Measurements from ENCODE around the gene CAMTA1. TPM values are rescaled to one million over a fixed set of nuclear protein-coding genes. Genes with fewer than 3 reads are reported as not detected.
"Not testable (repeated sequence)": the region's sequence is repeated elsewhere in the genome, so short reads cannot be mapped to it uniquely, and the experiment has no call there.

CAMTA1 gene
- polyA plus RNA-seq, 3 donors: 82.3 to 84.7 (median 83.6) TPM

DNA sequence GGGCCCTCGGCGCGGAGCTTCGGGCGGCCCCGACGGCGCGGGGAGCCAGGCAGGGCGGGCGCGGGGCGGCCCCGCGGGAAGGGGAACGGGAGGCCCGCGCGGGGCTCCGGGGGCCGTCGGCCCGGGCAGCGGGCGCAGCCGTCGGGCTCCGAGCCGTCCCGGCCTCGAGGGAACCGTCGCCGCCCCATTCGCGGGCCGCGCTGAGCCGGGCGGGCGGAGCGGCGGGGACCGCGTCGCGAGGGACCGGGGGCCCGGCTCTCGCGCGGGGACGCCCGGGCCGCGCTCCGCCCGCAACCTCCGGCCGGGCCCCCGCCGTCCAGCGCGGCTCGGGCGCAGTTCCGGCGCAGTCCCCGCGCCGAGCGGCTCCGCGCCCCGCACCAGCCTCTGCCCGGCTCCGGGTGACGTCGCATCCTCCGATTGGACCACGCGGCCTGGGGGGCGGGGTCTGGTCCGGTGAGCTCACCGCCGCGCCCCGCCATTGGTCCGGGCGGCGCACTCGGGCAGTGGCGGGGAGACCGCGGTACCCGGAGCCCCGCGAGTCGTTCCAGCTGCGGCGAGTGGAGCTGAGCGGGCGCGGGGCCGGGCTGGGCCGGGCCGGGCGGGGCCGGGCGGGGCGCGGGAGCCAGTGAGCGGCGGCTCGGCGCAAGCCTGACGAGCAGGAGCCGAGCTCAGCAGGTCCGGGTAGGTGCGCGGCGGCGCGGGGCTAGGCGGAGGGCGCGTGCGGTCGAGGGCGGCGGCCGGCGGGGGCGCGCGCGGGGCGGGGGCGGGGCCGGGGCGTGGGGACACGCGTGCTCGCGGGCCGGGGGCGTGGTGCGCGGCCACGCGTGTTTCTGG is 919.2 kb downstream of the CAMTA1 start:
- DNase-seq (ENCODE audit: low read depth in 3 of 3, low spot score in 2 of 3): peak; percentile 64 to 87 (median 80)

DNA sequence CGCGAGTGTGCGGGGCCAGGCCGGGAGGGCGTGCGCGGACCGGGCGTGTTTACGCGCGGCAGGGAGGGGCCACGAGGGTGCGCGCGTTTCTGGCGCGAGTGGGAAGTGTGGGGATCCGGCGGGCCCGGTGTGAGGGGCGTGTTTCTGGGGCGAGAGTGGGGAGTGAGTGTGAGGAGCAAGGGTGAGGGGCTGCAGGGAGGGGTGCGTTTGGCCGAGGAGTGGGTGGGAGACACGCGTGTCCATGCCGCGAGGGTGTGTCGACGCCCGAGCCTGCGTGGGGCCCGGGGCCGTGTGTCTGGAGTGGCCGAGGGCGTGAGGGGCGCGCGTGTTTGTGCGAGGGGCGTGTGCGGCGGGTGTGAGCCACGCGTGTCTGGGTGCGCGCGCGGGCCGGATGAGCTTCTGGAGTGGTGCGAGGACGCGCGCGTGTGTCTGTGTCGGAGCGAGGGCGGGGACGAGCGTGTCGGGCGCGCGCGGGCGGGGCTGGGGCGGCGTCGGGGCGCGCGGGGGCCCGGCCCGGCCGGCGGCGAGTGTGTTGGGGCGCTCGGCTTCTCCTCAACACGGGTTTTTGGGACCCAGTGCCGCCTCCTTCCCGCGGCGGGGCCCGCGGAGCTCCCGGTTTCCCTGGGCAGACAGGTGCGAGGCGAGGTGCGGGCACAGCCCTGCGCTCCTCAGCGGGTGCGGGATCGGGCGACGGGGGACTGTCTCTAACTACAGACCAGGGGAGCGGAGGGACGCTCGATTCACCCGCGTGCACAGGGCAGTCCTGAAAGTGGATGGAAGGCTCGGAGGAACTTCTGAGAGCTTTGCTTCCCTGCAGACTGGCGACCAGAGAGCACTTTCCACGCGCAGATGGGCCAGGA is 920.0 kb downstream of the CAMTA1 start:
- DNase-seq (ENCODE audit: low read depth in 3 of 3, low spot score in 2 of 3): no peak

DNA sequence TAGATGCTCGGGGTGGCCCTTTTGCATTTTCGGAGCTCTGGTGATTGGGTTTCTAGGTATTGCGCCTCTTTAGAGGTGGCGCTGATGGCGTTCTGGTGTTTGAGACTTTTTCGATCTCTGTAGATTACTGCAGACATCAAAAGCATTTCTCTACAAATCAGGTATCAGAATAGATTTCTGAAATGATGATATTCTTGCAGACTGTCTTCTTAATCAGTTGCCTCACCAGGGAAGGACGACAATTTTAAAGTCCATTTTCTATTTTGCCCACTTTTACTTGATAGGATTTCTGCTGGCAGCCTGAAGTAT is 920.6 kb downstream of the CAMTA1 start:
- no peak for DNase-seq (ENCODE audit: low read depth in 3 of 3, low spot score in 2 of 3)

DNA sequence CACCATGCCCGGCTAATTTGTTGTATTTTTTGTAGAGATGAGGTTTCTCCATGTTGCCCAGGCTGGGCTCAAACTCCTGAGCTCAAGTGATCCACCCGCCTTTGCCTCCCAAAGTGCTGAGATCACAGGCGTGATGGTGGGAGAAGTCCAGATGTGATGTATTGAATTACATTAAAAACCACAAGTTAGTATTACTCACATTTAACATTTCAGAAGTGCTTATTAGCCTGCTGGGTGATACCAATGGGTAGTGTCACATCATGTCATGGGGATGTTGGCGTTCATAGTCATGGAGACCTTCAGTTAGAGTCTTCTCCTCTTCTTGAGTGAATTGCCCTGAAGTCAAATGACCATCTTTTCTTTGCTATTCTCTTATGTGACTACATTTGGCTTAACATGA is 922.3 kb downstream of the CAMTA1 start:
- DNase-seq (ENCODE audit: low read depth in 3 of 3, low spot score in 2 of 3): no peak

DNA sequence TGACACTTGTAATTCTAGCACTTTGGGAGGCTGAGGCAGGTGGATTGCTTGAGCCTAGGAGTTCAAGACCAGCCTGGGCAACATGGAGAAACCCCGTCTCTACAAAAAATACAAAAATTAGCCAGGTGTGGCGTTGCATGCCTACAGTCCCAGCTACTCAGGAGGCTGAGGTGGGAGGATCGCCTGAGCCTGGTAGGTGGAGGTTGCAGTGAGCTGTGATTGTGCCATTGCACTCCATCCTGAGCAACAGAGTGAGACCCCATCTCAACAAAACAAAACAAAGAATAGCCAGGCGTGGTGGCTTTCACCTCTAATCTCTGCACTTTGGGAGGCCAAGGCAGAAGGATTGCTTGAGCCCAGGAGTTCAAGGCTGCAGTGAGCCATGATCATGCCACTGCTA is 922.8 kb downstream of the CAMTA1 start:
- not testable (repeated sequence) for DNase-seq (ENCODE audit: low read depth in 3 of 3, low spot score in 2 of 3)

DNA sequence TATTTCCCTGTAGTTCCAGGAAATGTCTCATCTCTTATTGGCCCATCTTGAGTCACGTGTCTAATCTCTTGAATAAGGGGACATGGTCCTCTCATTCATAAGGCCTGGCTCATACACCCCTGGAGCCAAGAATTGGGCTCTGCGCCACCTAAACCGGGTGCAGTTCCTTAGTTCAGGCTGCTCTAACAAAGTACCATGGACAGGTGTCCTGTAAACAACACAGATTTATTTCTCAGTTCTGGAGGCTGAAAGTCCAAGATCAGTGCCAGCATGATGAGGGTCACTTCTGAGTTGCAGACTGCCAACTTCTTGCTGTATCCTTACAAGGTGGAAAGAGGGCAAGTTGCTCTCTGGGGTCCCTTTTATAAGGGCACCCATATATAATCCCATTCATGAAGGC is 925.6 kb downstream of the CAMTA1 start:
- no peak for DNase-seq (ENCODE audit: low read depth in 3 of 3, low spot score in 2 of 3)

DNA sequence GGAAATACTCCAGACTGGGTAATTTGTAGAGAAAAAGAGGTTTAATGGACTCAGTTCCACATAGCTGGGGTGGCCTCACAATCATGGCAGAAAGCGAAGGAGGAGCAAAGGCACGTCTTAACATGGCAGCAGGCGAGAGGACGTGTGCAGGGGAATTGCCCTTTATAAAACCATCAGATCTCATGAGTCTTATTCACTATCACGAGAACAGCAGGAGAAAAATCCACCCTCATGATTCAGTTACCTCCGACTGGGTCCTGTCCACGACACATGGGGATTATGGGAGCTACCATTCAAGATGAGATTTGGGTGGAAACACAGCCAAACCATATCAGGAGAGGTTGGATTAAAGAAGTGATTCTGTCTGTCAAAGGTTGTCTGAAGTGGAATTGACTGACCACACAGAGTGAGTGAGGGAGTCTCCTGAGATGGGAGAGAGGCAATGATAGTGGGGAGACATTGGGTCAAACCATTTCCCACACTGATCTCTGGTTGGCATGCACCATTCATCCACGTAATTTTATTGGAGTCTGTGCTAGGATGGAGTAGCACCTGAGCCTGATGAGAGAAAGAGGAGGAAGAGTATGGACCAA is 927.6 kb downstream of the CAMTA1 start:
- DNase-seq (ENCODE audit: low read depth in 3 of 3, low spot score in 2 of 3): no peak

DNA sequence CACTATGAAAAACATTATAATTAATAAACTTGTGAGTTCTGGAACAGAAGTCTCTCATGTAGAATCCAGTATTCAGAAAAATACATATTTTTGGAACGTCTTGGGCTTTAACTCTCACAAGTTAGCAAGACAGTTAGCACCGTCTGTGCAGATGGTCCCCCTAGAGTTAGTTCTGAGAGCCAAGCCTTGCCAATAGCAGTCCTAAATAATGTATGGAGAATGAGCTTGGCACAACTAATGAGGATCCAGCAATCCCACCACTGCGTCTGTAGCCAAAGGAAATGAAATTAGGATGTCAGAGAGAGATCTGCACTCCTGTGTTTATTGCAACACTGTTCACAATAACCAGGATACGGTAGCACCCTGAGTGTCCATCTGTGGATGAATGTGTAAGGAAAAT is 931.3 kb downstream of the CAMTA1 start:
- no peak for DNase-seq (ENCODE audit: low read depth in 3 of 3, low spot score in 2 of 3)

DNA sequence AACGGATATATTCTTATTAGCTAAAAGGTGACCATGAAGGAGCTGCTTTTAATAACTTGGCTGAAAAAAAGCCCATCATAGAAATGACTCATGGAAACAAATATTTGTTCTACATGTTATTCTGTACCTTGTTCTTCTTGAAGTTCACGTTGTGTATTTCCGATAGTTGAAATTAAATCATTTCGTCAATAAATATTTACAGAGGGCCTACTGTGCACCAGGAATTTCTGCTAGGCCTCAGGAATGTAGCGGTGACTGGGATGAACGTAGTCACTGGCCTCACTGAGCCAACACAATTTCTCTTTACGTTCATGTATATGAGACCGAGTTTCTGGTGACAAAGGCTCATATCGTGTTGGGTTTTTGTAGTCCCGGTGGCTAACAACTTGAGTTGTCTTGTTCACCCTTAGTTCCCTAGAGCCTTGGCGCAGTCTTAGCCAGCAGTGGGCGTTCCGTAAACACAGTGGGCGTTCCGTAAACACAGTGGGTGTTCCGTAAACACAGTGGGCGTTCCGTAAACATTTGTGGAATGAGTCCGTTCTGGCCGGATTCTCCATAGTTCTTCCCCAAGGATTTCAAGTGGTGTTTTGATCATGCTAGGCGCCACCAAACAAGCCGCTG is 932.6 kb downstream of the CAMTA1 start:
- DNase-seq (ENCODE audit: low read depth in 3 of 3, low spot score in 2 of 3): no peak

DNA sequence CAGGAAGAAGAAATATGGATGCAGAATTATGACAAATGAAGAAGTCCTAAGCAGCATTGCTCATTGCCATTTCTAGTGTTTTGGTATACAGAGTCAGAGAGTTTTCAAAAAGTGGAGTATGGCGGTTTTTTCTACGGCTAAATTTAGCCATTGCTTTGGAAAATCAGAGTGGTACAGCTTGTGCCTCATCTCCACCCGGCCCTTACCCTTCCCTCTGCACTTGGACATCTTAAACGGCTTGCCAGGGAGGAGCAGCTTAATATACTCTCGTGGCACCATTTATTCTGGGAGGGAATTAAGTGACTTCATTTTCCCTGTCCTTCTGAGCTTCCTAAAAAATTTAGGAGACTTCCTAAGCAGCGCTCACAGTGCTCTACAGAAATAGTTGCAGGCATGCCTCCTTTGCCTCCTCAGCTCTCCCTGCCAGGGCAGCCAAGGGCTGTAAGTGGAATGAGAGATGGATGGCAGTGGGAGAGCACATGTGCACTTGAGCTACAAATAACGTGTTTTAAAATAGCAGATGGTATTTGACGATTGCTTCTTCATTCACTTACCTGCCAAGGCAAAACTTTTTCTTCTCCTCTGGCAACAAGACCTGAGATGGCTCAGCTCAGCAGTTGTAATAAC is 934.3 kb downstream of the CAMTA1 start:
- DNase-seq (ENCODE audit: low read depth in 3 of 3, low spot score in 2 of 3): no peak

DNA sequence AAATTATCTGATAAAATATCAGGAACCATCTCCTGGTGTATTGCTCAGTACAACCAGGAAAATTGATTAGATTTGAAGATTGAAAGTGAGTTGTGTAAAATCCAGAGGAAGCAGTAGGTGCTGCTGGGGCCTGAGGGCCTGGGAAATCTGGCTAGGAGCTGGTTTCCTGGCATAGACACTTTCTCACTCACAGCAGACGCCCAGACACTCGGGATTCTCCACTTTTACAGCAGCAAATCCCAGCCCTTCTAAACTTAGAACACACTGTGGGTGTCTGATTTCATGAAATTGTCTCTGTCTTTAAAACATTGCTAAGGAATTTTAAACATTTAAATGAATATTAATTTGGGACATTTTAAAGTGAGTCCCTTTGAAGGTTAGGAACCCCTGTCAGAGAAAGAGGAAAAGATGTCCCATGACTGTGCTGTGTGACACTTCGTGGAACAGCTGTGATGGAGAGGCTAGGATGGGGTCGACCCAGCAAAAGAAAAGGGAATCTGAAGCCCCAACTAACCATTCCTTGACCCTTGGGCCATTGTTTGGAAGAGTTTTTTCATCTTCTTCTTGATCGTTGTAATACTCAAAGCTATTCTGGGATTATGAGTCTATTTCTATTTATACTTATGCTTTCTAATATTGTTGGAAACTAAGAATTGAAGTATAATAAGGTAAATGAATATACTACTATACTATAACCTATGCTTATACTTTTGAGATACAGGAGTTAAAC is 936.9 kb downstream of the CAMTA1 start:
- no peak for DNase-seq (ENCODE audit: low read depth in 3 of 3, low spot score in 2 of 3)

DNA sequence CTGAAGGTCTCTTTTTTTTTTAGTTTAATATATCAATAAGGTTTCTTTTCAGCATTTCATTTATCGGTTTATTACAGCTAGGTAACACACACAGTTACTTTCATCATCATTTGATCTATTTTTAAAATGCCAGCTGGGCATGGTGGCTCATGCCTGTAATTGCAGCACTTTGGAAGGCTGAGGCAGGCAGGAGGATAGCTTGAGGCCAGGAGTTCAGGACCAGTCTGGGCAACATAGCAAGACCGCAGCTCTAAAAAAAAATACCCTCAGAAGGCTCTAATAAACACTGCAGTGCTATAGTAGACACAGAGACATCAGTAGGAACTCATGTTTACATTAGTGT is 937.4 kb downstream of the CAMTA1 start:
- DNase-seq (ENCODE audit: low read depth in 3 of 3, low spot score in 2 of 3): no peak

DNA sequence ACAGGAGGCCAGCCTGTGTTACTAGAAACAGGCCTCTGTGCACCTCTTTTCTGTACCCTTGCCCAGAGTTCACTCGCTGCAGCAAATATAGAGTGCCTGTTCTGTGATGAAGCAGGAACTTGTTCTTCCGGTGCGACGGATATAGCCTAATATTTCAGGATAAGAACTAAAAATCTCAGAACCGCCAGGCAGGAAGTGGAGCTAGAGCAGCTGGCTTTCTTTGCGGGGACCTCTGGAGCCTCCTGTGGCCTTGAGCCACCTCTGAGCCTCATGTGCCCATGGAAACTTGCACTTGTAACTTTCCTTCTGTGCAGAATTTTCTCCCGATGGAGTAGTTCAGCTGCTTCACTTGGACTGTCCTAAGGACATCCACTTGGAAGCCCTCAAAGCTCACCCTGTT is 941.4 kb downstream of the CAMTA1 start:
- no peak for DNase-seq (ENCODE audit: low read depth in 3 of 3, low spot score in 2 of 3)

DNA sequence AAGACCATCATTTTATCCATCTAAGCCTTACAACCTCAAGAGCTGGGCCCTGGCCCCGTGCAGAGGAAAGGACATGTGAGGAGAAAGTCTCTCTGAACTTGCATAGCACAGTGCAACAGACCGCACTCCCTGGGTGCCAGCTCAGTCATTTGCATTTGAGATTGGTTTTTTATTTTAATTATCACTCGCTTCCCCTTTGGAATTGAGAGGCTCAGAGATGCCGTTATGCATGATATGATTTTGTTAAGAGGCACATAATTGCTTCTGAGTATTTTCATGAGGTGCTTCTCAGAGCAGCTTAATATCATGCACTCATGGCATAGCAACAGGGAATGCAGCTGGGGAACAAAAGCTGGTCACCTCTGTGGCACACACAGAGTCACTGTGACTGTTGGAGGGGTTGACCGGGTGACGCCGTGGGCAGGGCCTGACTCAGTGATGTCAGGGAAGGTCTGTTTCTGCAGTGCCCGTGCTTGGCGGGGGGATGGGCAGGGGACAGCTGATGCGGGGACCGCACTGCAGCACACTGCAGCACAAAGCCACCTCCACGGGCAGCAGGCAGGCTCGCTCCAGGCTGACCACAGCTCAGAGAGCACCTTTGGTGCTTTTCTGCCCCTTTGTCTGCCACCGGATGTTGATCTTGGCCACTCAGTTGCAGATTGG is 942.7 kb downstream of the CAMTA1 start:
- DNase-seq (ENCODE audit: low read depth in 3 of 3, low spot score in 2 of 3): no peak

DNA sequence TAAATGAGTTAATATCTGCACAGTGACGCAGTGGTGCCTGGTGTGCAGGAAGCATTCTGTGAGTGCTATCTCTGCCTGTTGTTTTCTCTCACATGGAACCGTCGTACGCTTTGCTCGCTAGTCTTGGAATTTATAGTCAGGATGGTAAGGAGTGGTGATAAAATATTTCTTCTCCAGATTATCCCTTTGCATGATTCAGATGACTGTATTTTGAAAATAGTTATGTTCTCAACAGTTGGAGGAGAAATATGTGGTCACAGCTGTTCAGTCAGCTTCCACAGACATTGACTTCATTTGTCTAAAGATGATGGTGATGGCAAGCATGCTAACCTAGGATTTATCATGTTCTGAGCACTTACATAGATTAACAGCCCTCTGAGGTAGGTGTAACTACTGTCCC is 944.5 kb downstream of the CAMTA1 start:
- no peak for DNase-seq (ENCODE audit: low read depth in 3 of 3, low spot score in 2 of 3)

DNA sequence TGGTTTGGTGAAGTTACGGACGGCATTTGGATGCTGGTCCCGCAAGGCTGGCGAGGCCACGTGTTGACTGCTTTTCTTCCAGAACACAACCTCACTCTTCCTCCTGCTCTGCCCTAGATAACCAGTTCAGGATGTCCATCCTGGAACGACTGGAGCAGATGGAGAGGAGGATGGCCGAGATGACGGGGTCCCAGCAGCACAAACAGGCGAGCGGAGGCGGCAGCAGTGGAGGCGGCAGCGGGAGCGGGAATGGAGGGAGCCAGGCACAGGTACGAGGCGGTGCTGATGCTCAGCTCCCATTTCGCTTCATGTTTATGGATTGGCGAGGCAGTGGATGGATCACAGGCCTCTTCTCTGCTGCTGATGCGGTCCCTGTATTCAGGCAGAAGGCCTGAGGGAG is 947.1 kb downstream of the CAMTA1 start:
- no peak for DNase-seq (ENCODE audit: low read depth in 3 of 3, low spot score in 2 of 3)

DNA sequence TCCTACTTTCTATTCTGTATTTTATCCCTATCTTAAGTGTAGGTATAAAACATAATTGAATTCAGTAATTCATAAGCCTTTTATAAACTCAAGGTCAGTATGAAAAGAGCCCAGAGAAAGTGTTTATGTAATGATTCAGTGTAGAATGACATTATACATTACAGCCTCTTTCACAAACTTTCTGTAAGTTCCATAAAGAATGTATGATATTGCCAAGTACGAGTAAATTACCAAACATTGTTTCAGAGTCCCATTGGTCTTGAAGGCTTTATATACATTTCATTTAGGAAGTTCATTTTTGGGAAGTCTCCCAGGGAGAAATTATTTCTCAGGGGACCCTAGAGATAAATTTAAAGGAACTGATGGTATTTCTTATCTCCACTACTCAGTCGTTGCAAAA is 948.0 kb downstream of the CAMTA1 start:
- no peak for DNase-seq (ENCODE audit: low read depth in 3 of 3, low spot score in 2 of 3)

DNA sequence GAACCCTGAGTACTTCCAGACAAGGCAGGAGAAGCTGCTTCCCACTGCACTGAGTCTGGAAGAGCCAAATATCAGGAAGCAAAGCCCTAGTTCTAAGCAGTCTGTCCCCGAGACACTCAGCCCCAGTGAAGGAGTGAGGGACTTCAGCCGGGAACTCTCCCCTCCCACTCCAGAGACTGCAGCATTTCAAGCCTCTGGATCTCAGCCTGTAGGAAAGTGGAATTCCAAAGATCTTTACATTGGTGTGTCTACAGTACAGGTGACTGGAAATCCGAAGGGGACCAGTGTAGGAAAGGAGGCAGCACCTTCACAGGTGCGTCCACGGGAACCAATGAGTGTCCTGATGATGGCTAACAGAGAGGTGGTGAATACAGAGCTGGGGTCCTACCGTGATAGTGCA is 952.8 kb downstream of the CAMTA1 start:
- no peak for DNase-seq (ENCODE audit: low read depth in 3 of 3, low spot score in 2 of 3)

DNA sequence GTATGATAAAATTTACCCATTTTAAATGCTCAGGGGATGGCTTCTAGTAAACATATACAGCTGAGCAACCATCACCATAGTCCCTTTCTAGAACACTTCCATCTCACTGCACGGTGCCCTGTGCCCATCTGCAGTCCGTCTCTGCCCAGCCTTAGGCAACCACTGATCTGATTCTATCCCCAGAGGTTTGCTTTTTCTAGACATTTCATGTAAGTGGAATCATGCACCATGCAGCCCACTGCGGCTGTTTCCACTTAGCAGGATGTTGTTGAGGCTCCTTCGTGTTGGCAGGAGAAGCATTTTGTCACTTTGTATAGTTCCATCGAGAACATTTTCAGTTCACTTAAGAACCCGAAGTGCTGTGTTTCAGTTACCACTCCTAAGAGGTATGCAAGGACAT is 958.1 kb downstream of the CAMTA1 start:
- no peak for DNase-seq (ENCODE audit: low read depth in 3 of 3, low spot score in 2 of 3)

DNA sequence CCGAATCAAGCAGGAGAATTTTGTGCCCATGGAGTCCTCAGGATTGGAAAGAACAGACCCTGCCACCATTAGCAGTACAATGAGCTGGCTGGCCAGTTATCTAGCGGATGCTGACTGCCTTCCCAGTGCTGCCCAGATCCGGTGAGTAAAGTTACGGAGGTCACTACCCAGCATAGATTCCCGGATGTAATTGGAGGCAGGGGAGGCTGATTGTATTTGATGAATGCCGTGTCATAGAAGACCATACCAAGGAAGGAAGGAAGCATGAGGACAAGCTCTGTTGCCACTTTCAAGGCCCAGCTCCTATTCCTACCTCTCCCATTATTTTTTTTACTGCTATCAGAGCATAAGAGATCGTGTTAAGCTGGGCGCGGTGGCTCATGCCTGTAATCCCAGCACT is 959.6 kb downstream of the CAMTA1 start:
- DNase-seq (ENCODE audit: low read depth in 3 of 3, low spot score in 2 of 3): no peak
